Activated T-cell treated with anti-CD3 and anti-CD28 coated beads, Interleukin-2, amount 50 U/mL, for 72 hours (primary cell): ENCODE measurements around the gene CD19. TPM values are rescaled to one million over a fixed set of nuclear protein-coding genes. Genes with fewer than 3 reads are reported as not detected.
"Not testable (repeated sequence)": the region's sequence is repeated elsewhere in the genome, so short reads cannot be mapped to it uniquely, and the experiment has no call there.

Experiments used
- ATAC-seq, 2 donors: fragments of 150-1000 bp; cut with Tn5 transposase; replicated peaks in 1 of 2; 2 replicates each; pipeline ENCODE4 v1.10.0; 2021; ENCODE audit warnings: moderate library complexity in 2 of 2, mild to moderate bottlenecking in 1 of 2
- DNase-seq, 2 donors: peaks; one replicate each; pipeline ENCODE4 v3.0.0; 2021 to 2022; ENCODE audit warnings: mixed read lengths in 1 of 2
- H3K27ac Mint-ChIP-seq: one replicate; pipeline ENCODE4 v1.8.0; 2022; ENCODE audit warnings: mild to moderate bottlenecking, moderate library complexity, mixed read lengths
- H3K27me3 Mint-ChIP-seq: one replicate; pipeline ENCODE4 v1.8.0; 2022; ENCODE audit warnings: low read depth, mixed read lengths
- H3K36me3 Mint-ChIP-seq, 2 donors: one replicate each; pipeline ENCODE4 v1.8.0; 2022; ENCODE audit warnings: mixed read lengths in 2 of 2, mild to moderate bottlenecking in 1 of 2; ENCODE audit not compliant: insufficient read depth in 2 of 2
- H3K4me1 Mint-ChIP-seq: one replicate; pipeline ENCODE4 v1.8.0; 2022; ENCODE audit warnings: low read depth, mixed read lengths
- H3K4me3 Mint-ChIP-seq, 2 donors: one replicate each; pipeline ENCODE4 v1.8.0; 2022; ENCODE audit warnings: mild to moderate bottlenecking in 2 of 2, mixed read lengths in 2 of 2, moderate library complexity in 2 of 2
- H3K9me3 Mint-ChIP-seq, 2 donors: one replicate each; pipeline ENCODE4 v1.8.0; 2022; ENCODE audit warnings: mixed read lengths in 2 of 2
- total RNA-seq, 2 donors: library from RNA; stranded (reverse); gene quantifications; one replicate each; pipeline ENCODE4 v1.2.3, GENCODE V29; 2022

The CD19 gene
- total RNA-seq, 2 donors from 2014 or later: 1.3 to 1.4 TPM

DNA sequence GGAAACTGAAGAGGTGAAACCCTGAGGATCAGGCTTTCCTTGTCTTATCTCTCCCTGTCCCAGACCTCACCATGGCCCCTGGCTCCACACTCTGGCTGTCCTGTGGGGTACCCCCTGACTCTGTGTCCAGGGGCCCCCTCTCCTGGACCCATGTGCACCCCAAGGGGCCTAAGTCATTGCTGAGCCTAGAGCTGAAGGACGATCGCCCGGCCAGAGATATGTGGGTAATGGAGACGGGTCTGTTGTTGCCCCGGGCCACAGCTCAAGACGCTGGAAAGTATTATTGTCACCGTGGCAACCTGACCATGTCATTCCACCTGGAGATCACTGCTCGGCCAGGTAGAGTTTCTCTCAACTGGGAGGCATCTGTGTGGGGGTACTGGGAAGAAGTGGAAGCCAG, 1.4 kb downstream of the CD19 start:
- DNase-seq (no peak), ATAC-seq (no peak)
- Mint-ChIP-seq H3K27me3 (no peaks in the 10 kb centered on the region), H3K27ac (no peak overlapping the region), H3K9me3 (no peaks in the 10 kb centered on the region), H3K36me3 (peaks cover 0 to 2% of the 10 kb centered on the region in 2 donors), H3K4me1 (peaks cover 26% of the 10 kb centered on the region), H3K4me3 (no peak overlapping the region)

DNA sequence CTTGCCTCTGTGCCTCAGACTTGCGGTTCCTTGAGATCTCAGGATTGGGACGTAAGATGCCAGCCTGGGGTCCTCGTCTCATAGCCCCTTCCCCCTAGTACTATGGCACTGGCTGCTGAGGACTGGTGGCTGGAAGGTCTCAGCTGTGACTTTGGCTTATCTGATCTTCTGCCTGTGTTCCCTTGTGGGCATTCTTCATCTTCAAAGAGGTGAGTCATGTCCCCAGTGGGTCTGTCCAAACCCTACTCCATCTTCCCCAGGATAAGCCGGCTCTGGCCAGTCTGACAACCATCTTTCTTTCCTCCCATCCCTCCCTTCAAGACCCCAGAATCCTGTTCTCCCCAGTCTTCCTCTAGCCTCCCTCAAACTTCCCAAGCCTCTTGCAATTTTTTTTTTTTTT, 3.6 kb downstream of the CD19 start:
- Mint-ChIP-seq H3K27ac (no peak overlapping the region), H3K27me3 (no peaks in the 10 kb centered on the region), H3K9me3 (no peaks in the 10 kb centered on the region), H3K36me3 (peaks cover 0 to 2% of the 10 kb centered on the region in 2 donors), H3K4me3 (peak overlapping the region; percentile 37 to 77), H3K4me1 (peaks cover 25% of the 10 kb centered on the region)
- ATAC-seq: no peak
- no peak for DNase-seq

DNA sequence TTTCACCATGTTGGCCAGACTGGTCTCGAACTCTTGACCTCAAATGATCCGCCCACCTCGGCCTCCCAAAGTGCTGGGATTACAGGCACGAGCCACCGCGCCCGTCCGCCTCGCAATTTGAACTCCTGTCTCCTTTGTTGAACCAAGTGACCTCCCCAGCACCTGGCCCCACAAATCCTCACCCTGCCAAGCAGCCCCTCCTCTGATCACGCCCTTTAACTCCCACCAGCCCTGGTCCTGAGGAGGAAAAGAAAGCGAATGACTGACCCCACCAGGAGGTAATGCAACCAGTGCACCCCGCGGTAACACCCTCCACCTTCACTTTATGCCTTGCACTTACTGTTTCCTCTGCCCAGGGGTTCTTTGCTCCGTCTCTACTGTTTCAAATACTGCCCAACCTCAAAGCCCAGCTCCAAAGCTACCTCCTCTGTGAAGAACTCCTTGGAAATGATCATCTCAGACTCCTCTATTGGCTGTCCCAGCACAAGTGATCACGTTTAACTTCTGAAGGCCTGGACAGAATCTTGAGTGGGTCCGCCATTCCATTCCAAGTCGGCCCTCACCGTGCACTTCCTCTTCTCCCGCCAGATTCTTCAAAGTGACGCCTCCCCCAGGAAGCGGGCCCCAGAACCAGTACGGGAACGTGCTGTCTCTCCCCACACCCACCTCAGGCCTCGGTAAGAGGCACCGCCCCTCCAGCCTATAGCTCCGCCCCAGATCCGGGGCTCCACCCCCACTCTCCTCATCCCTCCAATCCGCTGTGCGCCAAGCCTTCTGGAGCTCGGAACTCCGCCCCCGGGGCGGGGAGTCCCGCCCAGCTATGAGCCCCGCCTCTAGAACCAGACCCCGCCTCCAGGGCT, 4.4 kb downstream of the CD19 start:
- peaks cover 17% of the 10 kb centered on the region for H3K4me1 Mint-ChIP-seq
- no peaks in the 10 kb centered on the region for H3K27me3 Mint-ChIP-seq
- H3K27ac Mint-ChIP-seq: peak overlapping the region; percentile 6
- peak overlapping the region; percentile 77 to 87 for H3K4me3 Mint-ChIP-seq
- ATAC-seq: peak; percentile 99 to 100
- no peaks in the 10 kb centered on the region for H3K9me3 Mint-ChIP-seq
- DNase-seq: peak; percentile 92 to 94
- peaks cover 0 to 2% of the 10 kb centered on the region in 2 donors for H3K36me3 Mint-ChIP-seq

DNA sequence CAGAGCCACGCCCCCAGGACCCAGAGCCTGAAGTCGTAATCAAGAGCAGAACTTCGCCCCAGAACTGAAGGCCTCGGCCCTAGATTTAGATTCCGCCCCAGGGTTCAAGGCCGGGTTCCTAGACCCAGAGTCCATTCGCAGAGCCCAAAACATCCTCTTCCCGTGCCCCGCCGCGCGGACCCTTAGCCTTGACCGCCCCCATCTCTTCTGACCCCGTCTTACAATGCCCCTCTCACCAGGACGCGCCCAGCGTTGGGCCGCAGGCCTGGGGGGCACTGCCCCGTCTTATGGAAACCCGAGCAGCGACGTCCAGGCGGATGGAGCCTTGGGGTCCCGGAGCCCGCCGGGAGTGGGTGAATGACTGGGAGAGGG, 5.0 kb downstream of the CD19 start:
- Mint-ChIP-seq H3K4me3 (peak overlapping the region; percentile 77 to 87), H3K9me3 (no peaks in the 10 kb centered on the region), H3K27ac (no peak overlapping the region), H3K27me3 (no peaks in the 10 kb centered on the region), H3K36me3 (peaks cover 0 to 2% of the 10 kb centered on the region in 2 donors), H3K4me1 (peaks cover 17% of the 10 kb centered on the region)
- no peak for ATAC-seq
- no peak for DNase-seq

DNA sequence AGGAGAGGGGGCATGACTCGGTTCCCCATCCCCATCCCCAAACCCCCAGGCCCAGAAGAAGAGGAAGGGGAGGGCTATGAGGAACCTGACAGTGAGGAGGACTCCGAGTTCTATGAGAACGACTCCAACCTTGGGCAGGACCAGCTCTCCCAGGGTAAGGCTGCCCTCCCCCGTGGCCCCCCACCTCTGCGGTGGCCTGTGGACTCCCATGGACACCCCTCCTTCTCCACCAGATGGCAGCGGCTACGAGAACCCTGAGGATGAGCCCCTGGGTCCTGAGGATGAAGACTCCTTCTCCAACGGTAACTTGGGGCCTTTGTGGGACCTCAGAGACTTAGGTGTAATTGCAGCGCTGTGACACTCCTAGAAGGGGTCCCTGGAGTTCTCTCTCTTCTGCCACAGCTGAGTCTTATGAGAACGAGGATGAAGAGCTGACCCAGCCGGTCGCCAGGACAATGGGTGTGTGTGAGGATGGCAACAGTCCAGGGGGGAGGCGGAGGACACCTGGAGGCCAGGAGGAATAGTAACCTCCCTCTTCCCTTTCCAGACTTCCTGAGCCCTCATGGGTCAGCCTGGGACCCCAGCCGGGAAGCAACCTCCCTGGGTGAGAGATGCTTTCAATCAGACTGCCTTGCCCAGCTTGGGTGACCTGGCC, 5.6 kb downstream of the CD19 start:
- H3K4me3 Mint-ChIP-seq: no peak overlapping the region
- DNase-seq (no peak), ATAC-seq (no peak)
- peaks cover 0 to 2% of the 10 kb centered on the region in 2 donors for H3K36me3 Mint-ChIP-seq
- no peaks in the 10 kb centered on the region for H3K27me3 Mint-ChIP-seq
- H3K27ac Mint-ChIP-seq: no peak overlapping the region
- no peaks in the 10 kb centered on the region for H3K9me3 Mint-ChIP-seq
- peaks cover 17% of the 10 kb centered on the region for H3K4me1 Mint-ChIP-seq

DNA sequence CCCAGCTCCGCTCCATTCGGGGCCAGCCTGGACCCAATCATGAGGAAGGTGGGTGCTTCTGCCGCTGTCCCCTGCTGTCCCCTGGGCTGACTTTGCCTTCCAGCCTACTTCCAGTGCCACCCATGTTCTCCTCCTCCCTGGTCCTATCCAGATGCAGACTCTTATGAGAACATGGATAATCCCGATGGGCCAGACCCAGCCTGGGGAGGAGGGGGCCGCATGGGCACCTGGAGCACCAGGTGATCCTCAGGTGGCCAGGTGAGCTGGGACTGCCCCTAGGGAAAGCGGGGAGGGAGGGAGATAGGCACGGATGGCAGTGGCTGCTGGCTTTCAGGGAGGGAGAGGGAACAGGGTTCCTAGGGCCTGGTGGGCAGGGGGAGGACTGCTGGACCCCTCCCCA, 7.0 kb downstream of the CD19 start:
- Mint-ChIP-seq H3K36me3 (peaks cover 0 to 2% of the 10 kb centered on the region in 2 donors), H3K27ac (no peak overlapping the region), H3K9me3 (no peaks in the 10 kb centered on the region), H3K4me1 (peaks cover 17% of the 10 kb centered on the region), H3K27me3 (no peaks in the 10 kb centered on the region), H3K4me3 (no peak overlapping the region)
- DNase-seq: no peak
- ATAC-seq: no peak

DNA sequence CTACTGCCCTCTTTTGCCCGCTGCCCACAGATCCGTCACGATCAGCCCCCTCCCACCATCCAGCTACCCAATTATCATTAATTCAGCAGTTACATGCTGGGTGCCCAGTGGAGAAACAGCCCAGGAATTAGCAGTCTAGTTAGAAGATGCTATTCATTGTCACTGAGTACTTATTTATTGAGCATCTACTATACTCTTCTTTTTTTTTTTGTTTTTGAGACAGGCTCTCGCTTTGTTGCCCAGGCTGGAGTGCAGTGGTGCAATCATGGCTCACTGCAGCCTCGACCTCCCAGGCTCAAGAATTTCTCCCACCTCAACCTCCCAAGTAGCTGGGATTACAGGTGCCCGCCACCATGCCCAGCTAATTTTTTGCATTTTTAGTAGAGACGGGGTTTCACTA, 8.1 kb downstream of the CD19 start:
- not testable (repeated sequence) for DNase-seq, ATAC-seq, H3K9me3 Mint-ChIP-seq, H3K27me3 Mint-ChIP-seq, H3K27ac Mint-ChIP-seq, H3K36me3 Mint-ChIP-seq, H3K4me3 Mint-ChIP-seq
- peaks cover 17% of the 10 kb centered on the region for H3K4me1 Mint-ChIP-seq

DNA sequence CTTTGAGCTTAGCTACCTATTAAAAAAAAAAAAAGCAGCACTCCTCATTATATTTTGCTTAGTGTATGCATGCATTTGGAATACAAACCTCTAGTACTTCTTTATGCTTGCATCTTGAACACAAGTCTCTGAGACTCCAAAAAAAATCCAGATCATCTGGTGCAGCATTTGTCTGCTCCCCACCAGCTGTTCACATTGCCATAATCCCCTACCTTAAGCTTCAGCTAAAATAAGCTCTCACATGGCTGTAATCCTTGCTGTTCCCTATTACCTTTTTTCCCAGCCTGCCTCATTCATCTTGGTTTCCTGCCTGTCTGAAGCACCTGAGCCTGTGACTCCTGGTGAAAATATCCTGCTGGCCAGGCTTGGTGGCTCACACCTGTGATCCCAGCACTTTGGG, 11.5 kb downstream of the CD19 start:
- Mint-ChIP-seq H3K27ac (no peak overlapping the region), H3K4me1 (peaks cover 9% of the 10 kb centered on the region), H3K36me3 (no peaks in the 10 kb centered on the region), H3K4me3 (no peak overlapping the region), H3K9me3 (no peaks in the 10 kb centered on the region), H3K27me3 (no peaks in the 10 kb centered on the region)
- DNase-seq (no peak), ATAC-seq (no peak)

DNA sequence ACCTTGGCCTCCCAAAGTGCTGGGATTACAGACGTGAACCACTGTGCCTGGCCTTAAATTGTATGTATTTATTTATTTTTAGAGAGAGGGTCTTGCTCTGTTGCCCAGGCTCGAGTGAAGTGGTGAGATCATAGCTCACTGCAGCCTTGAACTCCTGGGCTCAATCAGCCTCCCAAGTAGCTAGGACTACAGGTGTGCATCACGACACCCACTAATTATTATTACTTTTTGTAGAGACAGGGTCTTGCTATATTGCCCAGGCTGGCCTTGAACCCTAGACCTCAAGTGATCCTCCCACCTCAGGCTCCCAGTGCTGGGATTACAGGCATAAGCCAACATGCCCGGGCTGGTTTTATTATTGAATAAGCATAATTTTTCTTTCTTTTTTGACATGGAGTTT, 14.9 kb downstream of the CD19 start:
- H3K9me3 Mint-ChIP-seq: no peaks in the 10 kb centered on the region
- H3K4me3 Mint-ChIP-seq: no peak overlapping the region
- peaks cover 2 to 4% of the 10 kb centered on the region in 2 donors for H3K36me3 Mint-ChIP-seq
- peaks cover 13% of the 10 kb centered on the region for H3K4me1 Mint-ChIP-seq
- DNase-seq (no peak), ATAC-seq (no peak)
- no peak overlapping the region for H3K27ac Mint-ChIP-seq
- H3K27me3 Mint-ChIP-seq: no peaks in the 10 kb centered on the region

DNA sequence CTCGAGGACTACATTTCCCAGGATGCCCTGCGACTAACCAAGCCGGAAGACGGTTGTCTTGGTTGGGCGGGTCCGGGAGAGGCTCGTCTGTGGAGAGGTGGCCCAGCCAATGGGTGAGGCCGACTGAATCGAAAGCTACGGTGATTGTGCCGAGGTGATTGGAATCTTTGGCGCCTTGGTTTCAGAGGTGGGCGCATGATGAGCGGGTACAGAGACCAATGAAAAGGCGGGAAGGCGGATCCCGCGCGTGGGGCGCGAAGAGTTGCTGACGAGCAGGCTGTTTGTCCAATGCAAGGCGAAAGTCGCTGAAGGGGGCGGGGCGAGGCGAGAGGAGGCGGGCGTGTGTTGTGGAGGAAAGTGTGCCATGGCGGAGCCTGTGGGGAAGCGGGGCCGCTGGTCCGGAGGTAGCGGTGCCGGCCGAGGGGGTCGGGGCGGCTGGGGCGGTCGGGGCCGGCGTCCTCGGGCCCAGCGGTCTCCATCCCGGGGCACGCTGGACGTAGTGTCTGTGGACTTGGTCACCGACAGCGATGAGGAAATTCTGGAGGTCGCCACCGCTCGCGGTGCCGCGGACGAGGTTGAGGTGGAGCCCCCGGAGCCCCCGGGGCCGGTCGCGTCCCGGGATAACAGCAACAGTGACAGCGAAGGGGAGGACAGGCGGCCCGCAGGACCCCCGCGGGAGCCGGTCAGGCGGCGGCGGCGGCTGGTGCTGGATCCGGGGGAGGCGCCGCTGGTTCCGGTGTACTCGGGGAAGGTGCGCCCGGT, 19.1 kb downstream of the CD19 start, which contains the start of gene NFATC2IP:
TSS of gene NFATC2IP (plus strand) at position 290 of the 762 bp plus-strand sequence. CDS start at position 365, 75 bp downstream.
- Mint-ChIP-seq H3K9me3 (no peaks in the 10 kb centered on the region), H3K27me3 (no peaks in the 10 kb centered on the region), H3K4me3 (peak within 1 kb of the TSS; percentile 94 to 95), H3K27ac (peak within 1 kb of the TSS; percentile 90), H3K4me1 (peaks cover 34% of the 10 kb centered on the region), H3K36me3 (peaks cover 7 to 13% of the 10 kb centered on the region in 2 donors)
- DNase-seq: peak; percentile 100
- ATAC-seq: peak; percentile 95 to 97

DNA sequence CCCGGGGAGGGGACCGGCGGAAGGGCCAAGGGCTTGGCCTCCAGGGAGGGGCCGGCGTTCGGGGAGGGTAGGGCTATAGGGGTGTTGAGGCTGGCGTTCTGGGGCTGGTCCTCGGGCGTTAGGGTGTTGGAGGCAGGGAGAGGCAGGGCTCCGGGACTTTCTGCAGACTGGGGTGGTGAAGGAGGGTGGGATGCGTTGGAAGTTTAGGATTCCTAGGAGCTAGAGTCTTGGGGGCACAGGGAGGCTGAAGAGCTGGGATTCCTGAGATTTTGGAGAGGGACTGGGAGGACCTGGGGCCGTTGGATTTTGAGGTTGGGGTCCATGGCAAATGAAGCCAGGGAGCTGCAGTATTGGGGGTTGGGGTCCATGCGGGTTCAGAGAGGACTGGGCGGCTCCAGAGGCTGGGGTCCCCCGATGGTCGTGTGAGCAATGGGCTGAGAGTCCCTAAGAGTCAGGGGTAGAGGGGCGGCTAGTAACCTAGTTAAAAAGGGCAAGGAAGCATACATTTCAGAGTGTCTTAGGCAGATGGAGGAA, 19.7 kb downstream of the CD19 start:
- Mint-ChIP-seq H3K4me1 (peaks cover 31% of the 10 kb centered on the region), H3K4me3 (peak overlapping the region; percentile 94 to 95), H3K27me3 (no peaks in the 10 kb centered on the region), H3K27ac (peak overlapping the region; percentile 90), H3K36me3 (peaks cover 9 to 17% of the 10 kb centered on the region in 2 donors), H3K9me3 (no peaks in the 10 kb centered on the region)
- peak in 1 of 2 donors; percentile 66 for DNase-seq
- ATAC-seq: peak in 1 of 2 donors; percentile 36

DNA sequence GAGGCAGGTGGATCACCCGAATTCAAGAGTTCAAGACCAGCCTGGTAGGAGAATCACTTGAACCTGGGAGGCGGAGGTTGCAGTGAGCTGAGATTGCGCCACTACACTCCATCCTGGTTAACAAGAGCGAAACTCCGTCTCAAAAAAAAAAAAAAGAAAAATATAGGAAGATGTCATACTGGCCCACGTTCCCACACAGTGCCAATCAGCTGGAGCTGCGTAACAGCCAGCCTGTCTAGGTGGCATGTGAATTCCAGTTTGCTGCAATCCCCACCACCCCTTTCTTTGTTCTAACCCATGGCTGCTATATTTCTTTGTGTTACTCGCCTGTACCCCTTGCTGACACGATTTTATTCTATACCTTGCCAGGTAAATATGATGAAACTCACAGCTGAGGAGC, 26.4 kb downstream of the CD19 start:
- DNase-seq: no peak
- H3K4me1 Mint-ChIP-seq: peaks cover 12% of the 10 kb centered on the region
- no peak overlapping the region for H3K4me3 Mint-ChIP-seq
- no peaks in the 10 kb centered on the region for H3K9me3 Mint-ChIP-seq
- H3K27ac Mint-ChIP-seq: no peak overlapping the region
- H3K36me3 Mint-ChIP-seq: peaks cover 11 to 26% of the 10 kb centered on the region in 2 donors
- ATAC-seq: no peak
- H3K27me3 Mint-ChIP-seq: no peaks in the 10 kb centered on the region

DNA sequence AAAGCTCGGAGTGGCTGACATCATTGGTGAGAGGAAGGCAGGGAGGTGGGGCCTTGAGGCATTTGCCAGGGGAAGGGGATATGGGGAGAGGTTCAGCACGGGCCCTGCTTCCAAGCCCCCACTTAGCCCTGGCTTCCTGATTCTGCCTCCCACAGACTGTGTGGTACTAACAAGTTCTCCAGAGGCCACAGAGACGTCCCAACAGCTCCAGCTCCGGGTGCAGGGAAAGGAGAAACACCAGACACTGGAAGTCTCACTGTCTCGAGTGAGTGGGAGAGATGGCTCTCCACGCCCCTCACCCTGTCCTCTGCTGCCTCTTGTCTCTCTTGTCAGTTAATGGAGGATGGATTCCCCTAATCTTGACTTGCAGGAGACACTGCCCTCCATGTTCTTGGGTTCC, 27.1 kb downstream of the CD19 start:
- Mint-ChIP-seq H3K4me3 (no peak overlapping the region), H3K27me3 (no peaks in the 10 kb centered on the region), H3K36me3 (peaks cover 11 to 28% of the 10 kb centered on the region in 2 donors), H3K4me1 (peaks cover 8% of the 10 kb centered on the region), H3K27ac (no peak overlapping the region), H3K9me3 (no peaks in the 10 kb centered on the region)
- no peak for DNase-seq
- ATAC-seq: no peak
